ENCODE results near the gene TRANK1.

DNA sequence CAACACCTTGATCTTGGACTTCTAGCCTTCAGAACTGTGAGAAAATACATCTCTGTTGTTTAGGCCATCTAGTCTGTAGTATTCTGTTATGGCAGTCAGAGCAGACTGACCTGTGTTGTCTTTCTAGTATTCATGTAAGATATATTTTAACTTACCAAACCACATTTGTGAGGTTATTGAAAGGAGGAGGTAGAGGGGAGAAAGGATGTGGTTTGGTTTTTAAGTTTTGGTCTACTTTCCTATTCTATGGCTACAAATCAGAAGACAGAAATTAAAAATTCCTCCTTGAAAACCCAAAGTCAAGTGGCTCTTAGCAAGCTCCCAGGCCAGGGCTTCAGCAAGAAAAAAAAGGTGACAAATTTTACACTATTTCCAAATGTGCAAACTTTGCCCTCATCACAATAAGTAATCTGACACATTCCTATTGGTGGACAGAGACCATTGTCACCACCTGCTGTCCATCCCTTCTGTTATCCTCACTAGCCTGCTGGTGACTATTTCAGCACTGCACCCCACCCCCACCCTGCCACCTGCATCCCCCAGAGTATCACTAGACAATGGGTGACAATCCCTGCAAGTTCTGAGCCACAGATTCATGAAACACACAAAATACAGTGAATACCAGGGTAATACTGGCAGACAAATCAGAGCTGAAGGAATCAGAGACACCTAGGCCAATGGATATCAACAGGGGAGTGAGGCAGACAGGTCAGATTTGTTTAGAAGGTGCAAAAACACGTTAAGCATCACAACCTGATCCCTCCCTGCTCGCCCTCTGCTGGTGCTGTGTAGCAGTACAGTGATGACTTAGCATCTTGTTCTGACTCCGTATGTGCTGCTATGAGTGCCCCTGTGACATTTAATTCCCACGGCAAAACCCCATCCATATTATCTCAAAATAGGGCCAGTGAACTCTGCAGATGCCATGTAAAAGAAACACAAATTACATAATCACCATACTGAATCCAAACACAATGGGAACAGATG, 101.5 kb downstream of the TRANK1 start:
- TF ChIP-seq, protein P1, sequence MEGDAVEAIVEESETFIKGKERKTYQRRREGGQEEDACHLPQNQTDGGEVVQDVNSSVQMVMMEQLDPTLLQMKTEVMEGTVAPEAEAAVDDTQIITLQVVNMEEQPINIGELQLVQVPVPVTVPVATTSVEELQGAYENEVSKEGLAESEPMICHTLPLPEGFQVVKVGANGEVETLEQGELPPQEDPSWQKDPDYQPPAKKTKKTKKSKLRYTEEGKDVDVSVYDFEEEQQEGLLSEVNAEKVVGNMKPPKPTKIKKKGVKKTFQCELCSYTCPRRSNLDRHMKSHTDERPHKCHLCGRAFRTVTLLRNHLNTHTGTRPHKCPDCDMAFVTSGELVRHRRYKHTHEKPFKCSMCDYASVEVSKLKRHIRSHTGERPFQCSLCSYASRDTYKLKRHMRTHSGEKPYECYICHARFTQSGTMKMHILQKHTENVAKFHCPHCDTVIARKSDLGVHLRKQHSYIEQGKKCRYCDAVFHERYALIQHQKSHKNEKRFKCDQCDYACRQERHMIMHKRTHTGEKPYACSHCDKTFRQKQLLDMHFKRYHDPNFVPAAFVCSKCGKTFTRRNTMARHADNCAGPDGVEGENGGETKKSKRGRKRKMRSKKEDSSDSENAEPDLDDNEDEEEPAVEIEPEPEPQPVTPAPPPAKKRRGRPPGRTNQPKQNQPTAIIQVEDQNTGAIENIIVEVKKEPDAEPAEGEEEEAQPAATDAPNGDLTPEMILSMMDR (IDR thresholded peaks at IDR 0.05): peak in 4 of 6 experiments; percentile 29 to 51 (median 42)
- TF ChIP-seq POLR2A (IDR thresholded peaks at IDR 0.05): no peak
